GM12864 (cell line): ENCODE results near the gene ZBTB45.

Experiments
- DNase-seq: peaks from one replicate; pipeline ENCODE4 v3.0.0-alpha.2; 2011; ENCODE audit warnings: low read depth
- H3K4me3 ChIP-seq: 2 replicates; pipeline ENCODE4 v1.5.1; 2011; ENCODE audit warnings: mild to moderate bottlenecking, low read depth, low read length, control low read depth
- TF ChIP-seq, protein P1 (sequence below): IDR thresholded peaks from 2 replicates; pipeline ENCODE4 v1.5.1; 2011; ENCODE audit warnings: low read depth, mild to moderate bottlenecking, moderate library complexity, low read length, control low read depth, inconsistent platforms; ENCODE audit errors: missing control alignments

ZBTB45 gene

DNA sequence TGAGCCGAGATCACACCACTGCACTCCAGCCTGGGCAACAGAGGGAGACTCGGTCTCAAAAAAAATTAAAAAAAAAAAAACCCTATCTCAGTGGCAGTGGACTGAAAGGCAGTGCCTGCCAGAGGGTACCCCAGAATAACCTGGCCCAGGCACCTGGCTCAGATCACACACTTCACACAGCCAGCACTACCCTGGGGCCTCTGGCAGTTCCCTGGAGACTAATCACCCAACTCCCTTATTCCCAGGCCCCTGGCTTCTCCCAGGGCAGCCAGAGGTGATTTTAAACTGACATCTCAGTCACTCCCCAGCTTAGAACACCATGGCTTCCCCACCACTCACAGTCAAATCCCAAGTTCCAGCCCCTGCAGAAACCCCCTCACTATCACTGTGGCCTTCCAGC, 4.4 kb downstream of the ZBTB45 start:
- no peak for DNase-seq
- H3K4me3 ChIP-seq: no peak overlapping the region
- TF ChIP-seq, protein P1, sequence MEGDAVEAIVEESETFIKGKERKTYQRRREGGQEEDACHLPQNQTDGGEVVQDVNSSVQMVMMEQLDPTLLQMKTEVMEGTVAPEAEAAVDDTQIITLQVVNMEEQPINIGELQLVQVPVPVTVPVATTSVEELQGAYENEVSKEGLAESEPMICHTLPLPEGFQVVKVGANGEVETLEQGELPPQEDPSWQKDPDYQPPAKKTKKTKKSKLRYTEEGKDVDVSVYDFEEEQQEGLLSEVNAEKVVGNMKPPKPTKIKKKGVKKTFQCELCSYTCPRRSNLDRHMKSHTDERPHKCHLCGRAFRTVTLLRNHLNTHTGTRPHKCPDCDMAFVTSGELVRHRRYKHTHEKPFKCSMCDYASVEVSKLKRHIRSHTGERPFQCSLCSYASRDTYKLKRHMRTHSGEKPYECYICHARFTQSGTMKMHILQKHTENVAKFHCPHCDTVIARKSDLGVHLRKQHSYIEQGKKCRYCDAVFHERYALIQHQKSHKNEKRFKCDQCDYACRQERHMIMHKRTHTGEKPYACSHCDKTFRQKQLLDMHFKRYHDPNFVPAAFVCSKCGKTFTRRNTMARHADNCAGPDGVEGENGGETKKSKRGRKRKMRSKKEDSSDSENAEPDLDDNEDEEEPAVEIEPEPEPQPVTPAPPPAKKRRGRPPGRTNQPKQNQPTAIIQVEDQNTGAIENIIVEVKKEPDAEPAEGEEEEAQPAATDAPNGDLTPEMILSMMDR: no peak

DNA sequence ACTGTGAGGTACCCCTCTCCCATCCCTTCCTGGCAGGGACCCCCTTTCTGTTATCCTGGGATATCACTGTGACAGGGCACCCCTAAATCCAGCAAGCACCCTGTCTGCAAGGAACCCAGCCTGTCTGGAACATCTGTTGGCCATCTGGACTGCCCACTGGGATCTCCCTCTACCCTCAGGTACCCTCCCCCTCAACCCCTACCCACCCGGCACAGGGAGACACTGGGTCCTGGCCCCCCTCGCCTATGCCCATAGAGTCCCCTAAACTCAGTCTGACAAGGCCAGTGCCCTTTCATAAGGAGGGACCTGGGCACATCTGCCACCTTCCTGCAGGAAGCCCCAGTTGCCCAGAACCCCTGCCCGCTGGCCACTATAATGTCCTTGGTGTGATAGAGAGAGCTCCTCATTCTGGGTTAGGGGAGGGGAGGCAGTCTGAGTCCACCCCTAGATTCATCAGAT, 5.0 kb downstream of the ZBTB45 start:
- TF ChIP-seq, protein P1: no peak
- peak overlapping the region; percentile 65 for H3K4me3 ChIP-seq
- DNase-seq: no peak

DNA sequence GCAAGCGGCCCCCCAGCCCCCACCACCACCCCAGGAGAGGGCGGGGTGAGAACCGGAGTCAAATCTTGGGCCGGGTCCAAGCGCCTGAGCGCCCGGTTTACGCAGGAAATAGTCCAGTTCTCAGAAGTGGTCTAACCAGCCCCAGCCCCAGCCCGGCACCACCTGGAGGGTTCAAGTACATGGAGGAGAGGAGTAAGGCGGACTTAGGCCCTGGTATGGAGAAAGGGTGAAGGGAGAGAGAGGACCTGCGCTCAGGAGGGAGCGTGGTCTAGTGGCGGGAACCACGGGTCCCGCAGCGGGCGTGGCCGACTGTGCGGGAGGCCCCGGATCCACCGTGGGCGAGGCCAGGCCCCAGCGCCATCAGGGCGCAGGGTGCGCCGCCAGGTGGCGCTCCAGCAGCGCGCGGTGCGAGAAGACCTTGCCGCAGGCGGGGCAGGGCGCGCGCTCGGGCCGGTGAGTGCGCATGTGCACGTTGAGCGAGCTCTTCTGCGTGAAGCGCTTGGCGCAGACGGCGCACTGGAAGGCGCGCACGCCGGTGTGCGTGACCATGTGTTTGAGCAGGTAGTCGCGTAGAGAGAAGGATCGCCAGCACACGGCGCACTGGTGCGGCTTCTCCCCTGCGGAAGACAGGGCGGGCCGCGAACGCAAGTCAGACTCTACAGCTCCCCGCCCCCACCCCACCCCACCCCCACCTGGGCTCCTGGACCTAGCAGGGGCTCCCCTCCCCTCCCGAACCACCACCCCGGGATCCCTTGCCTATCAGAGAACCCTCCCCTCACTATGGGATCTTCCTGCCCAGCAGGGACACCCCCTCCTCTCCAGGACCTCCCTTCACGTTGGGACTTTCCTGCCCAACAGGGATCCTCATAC, 5.7 kb downstream of the ZBTB45 start:
- TF ChIP-seq, protein P1: peak; percentile 95
- H3K4me3 ChIP-seq: peak overlapping the region; percentile 65

DNA sequence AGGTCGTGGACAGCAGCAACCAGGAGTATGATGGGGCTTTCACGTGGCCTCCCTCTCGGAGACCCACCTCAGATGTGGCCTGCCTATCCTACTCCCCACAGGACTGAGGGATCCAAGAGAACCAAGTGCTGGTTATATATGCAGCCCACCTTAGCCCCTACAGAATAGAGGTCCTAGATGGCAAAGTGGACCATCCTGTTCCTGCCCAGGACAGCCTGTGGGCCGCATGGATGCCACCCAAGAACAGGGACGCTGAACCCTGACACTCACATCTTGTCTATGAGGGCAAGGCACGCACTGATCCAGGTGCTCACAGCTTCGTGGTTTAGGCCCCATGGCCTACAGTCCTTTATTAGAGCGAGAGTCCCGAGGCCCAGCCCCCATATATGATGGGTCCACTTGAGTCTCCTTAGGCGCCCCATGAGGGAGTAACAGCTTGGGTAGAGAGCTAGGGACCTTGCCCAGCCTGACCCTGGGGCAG, 6.4 kb downstream of the ZBTB45 start:
- DNase-seq: no peak
- TF ChIP-seq, protein P1: no peak
- no peak overlapping the region for H3K4me3 ChIP-seq

More for the DNA sequence above, 5.7 kb downstream of the ZBTB45 start:
- peak; percentile 87 for DNase-seq

DNA sequence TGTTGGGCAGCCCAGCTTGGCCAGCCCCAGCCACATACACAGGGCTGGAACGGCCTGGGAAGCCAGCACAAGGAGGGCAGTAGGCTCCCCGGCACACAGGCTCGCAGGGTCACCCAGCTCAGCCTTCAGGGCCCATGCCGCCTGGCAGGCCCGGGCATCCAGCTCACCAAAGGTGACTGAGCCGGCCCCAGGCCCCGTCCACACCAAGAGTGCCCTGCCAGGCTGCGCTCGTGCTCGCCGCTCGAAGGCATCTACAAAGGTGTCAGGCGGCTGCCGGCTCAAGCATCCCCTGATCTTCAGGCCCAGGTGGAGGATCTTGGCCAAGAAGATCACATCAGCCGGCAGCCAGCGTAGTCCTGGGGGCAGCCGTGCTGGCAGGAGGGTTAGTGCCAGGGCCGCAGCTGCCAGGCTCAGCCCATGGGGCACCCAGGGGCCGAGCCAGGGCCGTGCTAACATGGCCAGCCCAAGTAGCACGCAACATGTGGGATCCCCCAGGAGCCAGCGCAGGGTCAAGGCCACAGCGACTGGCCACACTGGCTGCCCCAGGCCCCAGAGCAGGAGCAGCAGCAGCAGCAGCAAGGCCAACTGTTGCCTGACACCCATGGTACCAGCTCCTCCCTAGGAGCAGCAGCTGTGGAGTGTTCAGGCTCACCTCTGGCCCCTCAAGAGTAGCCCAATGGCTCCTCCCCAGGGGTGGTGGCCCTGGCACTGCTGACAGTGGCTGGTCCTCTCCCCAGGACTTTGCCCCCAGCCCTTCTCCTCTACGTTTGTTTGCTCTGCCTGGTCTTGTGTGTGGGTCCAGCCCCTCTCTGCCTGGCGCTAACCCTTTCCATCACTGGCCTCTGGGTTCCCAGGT, 8.0 kb downstream of the ZBTB45 start, which contains the start of gene SLC27A5:
Gene SLC27A5, minus strand, starts transcription at position 640 of the 856 bp plus-strand sequence. Its CDS starts 37 bp downstream, at position 603.
- TF ChIP-seq, protein P1: no peak
- no peak within 1 kb of the TSS for H3K4me3 ChIP-seq
- no peak for DNase-seq

DNA sequence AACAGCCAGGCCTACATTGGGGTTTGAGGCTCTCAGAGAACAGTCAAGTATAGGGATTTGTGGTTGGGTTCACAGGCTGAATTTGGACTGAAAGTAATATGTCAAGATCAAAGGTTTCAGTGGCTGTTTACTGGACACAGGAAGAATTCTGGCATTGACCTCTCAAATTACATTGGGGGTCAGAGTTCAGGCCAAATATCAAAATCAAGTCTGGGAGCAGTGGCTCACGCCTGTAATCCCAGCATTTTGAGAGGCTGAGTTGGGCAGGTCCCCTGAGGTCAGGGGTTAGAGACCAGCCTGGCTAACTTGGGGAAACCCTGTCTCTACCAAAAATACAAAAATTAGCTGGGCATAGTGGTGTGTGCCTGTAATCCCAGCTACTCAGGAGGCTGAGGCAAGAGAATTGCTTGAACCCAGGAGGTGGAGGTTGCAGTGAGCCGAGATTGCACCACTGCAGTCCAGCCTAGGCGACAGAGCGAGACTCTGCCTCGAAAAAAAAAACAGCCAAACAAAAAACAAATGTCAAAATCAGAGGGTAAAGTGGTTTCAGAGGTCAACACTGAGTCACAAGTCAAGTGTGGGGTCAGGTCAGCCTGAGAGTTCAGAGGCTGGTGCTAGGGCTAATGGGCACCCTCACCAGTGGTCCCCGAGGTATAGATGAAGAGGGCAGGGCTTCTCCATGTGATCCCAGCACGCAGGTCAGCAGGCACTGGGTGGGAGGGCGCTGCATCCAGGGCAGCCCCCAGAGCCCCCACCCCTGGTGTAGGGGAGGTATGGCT, 9.3 kb downstream of the ZBTB45 start:
- no peak for DNase-seq
- TF ChIP-seq, protein P1: no peak
- no peak overlapping the region for H3K4me3 ChIP-seq
